ENCODE results near the gene MANEA. TPM values are rescaled to one million over a fixed set of nuclear protein-coding genes. Genes with fewer than 3 reads are reported as not detected.

The MANEA gene
- total RNA-seq, result 23.1 and 26.8 TPM in 2 replicates

GRCh38 chr6:95577304-95578105 is at the start of gene MANEA:
TSS of gene MANEA (plus strand) at chr6:95577535. CDS start at chr6:95586440, 8,905 bp downstream.
- peaks cover 46% of the 10 kb centered on the region for H3K4me1 Mint-ChIP-seq (ENCODE audit: low read depth)
- intact Hi-C loops (cut with micrococcal nuclease), result loop anchor here (1.0 to 5.0 kb wide), 5 partner anchors 11 to 1706 kb away; partner anchors contain the start of genes GPR63, MMS22L and UFL1
- H3K9me3 Mint-ChIP-seq, result no peaks in the 10 kb centered on the region
- H3K27ac Mint-ChIP-seq, result peak within 1 kb of the TSS; percentile 98
- peaks cover 1% of the 10 kb centered on the region for H3K27me3 Mint-ChIP-seq (ENCODE audit: insufficient read depth)
- peak; percentile 77 for DNase-seq (ENCODE audit: low spot score)
- peaks cover 11% of the 10 kb centered on the region for H3K36me3 Mint-ChIP-seq (ENCODE audit: low read depth)
- peak within 1 kb of the TSS; percentile 91 for H3K4me3 Mint-ChIP-seq

DNA sequence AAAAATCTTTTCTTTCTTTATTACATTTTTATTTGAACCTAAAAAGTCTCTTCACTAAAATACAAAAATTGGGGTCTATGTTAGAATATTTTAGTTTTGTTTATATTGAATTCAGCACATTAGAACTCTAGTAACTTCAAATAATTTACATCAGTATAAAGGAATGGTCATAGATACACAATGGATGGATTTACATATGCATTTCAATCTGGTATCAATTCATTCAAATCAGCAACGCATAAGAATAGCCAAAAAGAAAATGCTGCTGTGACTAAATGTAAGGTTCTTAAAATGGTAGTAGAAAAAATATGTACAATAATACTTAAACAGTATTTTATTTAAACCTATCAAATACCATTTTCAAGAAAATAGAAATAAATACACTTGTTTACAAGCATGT is 47.6 kb upstream of the MANEA start:
- Mint-ChIP-seq H3K4me3 (no peak overlapping the region), H3K4me1 (ENCODE audit: low read depth) (no peaks in the 10 kb centered on the region), H3K27me3 (ENCODE audit: insufficient read depth) (peaks cover 2% of the 10 kb centered on the region), H3K27ac (no peak overlapping the region), H3K9me3 (no peaks in the 10 kb centered on the region), H3K36me3 (ENCODE audit: low read depth) (no peaks in the 10 kb centered on the region)
- intact Hi-C loops (cut with micrococcal nuclease), result no loop called here
- DNase-seq (ENCODE audit: low spot score), result no peak

GRCh38 chr6:95530176-95530819 is 47.0 kb upstream of the MANEA start:
- no peaks in the 10 kb centered on the region for H3K9me3 Mint-ChIP-seq
- H3K36me3 Mint-ChIP-seq (ENCODE audit: low read depth), result no peaks in the 10 kb centered on the region
- no peak overlapping the region for H3K27ac Mint-ChIP-seq
- intact Hi-C loops (cut with micrococcal nuclease), result no loop called here
- no peak for DNase-seq (ENCODE audit: low spot score)
- H3K4me3 Mint-ChIP-seq, result no peak overlapping the region
- no peaks in the 10 kb centered on the region for H3K4me1 Mint-ChIP-seq (ENCODE audit: low read depth)
- H3K27me3 Mint-ChIP-seq (ENCODE audit: insufficient read depth), result peaks cover 2% of the 10 kb centered on the region

DNA sequence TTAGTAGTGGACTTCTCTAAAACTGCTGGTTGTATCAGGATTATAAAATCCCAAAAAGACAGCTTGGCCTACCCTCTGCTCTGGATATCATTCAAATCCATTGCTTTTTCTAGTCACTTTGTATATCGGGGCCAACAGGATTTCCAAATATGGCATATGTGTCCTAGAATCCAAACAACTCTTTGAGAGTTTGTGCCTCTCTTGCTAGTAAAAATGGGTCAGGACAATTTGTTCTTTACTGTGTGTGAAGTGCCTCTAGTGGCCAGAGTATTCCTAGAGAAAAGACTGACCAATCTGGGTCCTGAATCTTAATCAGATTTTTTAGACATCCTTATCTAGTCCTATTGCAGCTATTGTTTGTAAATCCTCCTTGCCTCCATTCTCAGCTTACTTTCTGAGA is 33.5 kb upstream of the MANEA start:
- H3K27me3 Mint-ChIP-seq (ENCODE audit: insufficient read depth), result no peaks in the 10 kb centered on the region
- no peaks in the 10 kb centered on the region for H3K9me3 Mint-ChIP-seq
- intact Hi-C loops (cut with micrococcal nuclease), result no loop called here
- no peaks in the 10 kb centered on the region for H3K4me1 Mint-ChIP-seq (ENCODE audit: low read depth)
- H3K36me3 Mint-ChIP-seq (ENCODE audit: low read depth), result no peaks in the 10 kb centered on the region
- no peak overlapping the region for H3K4me3 Mint-ChIP-seq
- H3K27ac Mint-ChIP-seq, result no peak overlapping the region
- no peak for DNase-seq (ENCODE audit: low spot score)

- H3K27me3 Mint-ChIP-seq (ENCODE audit: insufficient read depth), result no peaks in the 10 kb centered on the region
- no peak overlapping the region for H3K27ac Mint-ChIP-seq
- H3K36me3 Mint-ChIP-seq (ENCODE audit: low read depth), result no peaks in the 10 kb centered on the region
- H3K4me1 Mint-ChIP-seq (ENCODE audit: low read depth), result no peaks in the 10 kb centered on the region
- H3K4me3 Mint-ChIP-seq, result no peak overlapping the region
- intact Hi-C loops (cut with micrococcal nuclease), result no loop called here
- no peaks in the 10 kb centered on the region for H3K9me3 Mint-ChIP-seq
- no peak for DNase-seq (ENCODE audit: low spot score)
Measured at GRCh38 chr6:95544517-95545225, 32.7 kb upstream of the MANEA start.

GRCh38 chr6:95545226-95545625 is 32.1 kb upstream of the MANEA start:
- H3K4me3 Mint-ChIP-seq, result no peak overlapping the region
- H3K4me1 Mint-ChIP-seq (ENCODE audit: low read depth), result no peaks in the 10 kb centered on the region
- no peaks in the 10 kb centered on the region for H3K27me3 Mint-ChIP-seq (ENCODE audit: insufficient read depth)
- H3K36me3 Mint-ChIP-seq (ENCODE audit: low read depth), result no peaks in the 10 kb centered on the region
- no peaks in the 10 kb centered on the region for H3K9me3 Mint-ChIP-seq
- no peak overlapping the region for H3K27ac Mint-ChIP-seq
- DNase-seq (ENCODE audit: low spot score), result no peak
- intact Hi-C loops (cut with micrococcal nuclease), result no loop called here

- Mint-ChIP-seq H3K4me1 (ENCODE audit: low read depth) (no peaks in the 10 kb centered on the region), H3K4me3 (no peak overlapping the region), H3K9me3 (no peaks in the 10 kb centered on the region), H3K27me3 (ENCODE audit: insufficient read depth) (no peaks in the 10 kb centered on the region), H3K27ac (no peak overlapping the region), H3K36me3 (ENCODE audit: low read depth) (no peaks in the 10 kb centered on the region)
- intact Hi-C loops (cut with micrococcal nuclease), result no loop called here
- DNase-seq (ENCODE audit: low spot score), result no peak
Measured at GRCh38 chr6:95545686-95546085, 31.6 kb upstream of the MANEA start.

GRCh38 chr6:95546148-95546547 is 31.2 kb upstream of the MANEA start:
- no peak overlapping the region for H3K27ac Mint-ChIP-seq

DNA sequence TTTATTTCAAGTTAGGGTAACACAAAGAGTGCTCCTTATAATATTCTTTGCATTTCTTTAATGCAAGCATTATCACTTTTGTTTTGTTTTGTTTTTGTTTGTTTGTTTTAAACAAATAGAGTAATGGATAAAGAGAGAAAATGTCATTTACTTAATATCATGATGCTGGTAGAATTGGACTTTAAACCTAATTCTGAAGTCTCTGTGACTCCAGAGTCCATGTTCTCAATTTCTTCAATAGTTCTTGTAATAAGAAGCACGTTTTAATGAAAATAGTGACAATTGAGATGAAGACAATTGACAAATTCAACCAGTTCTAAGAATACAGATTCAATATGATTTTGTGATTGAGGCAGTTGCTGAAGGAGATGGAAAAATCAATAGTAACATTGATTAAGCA is 30.3 kb upstream of the MANEA start:
- H3K36me3 Mint-ChIP-seq (ENCODE audit: low read depth), result no peaks in the 10 kb centered on the region
- intact Hi-C loops (cut with micrococcal nuclease), result no loop called here
- H3K9me3 Mint-ChIP-seq, result no peaks in the 10 kb centered on the region
- no peaks in the 10 kb centered on the region for H3K27me3 Mint-ChIP-seq (ENCODE audit: insufficient read depth)
- no peak for DNase-seq (ENCODE audit: low spot score)
- H3K4me3 Mint-ChIP-seq, result no peak overlapping the region
- no peak overlapping the region for H3K27ac Mint-ChIP-seq
- H3K4me1 Mint-ChIP-seq (ENCODE audit: low read depth), result no peaks in the 10 kb centered on the region

More at GRCh38 chr6:95546148-95546547, 31.2 kb upstream of the MANEA start:
- Mint-ChIP-seq H3K9me3 (no peaks in the 10 kb centered on the region), H3K36me3 (ENCODE audit: low read depth) (no peaks in the 10 kb centered on the region), H3K27me3 (ENCODE audit: insufficient read depth) (no peaks in the 10 kb centered on the region), H3K4me3 (no peak overlapping the region), H3K4me1 (ENCODE audit: low read depth) (no peaks in the 10 kb centered on the region)
- no peak for DNase-seq (ENCODE audit: low spot score)
- intact Hi-C loops (cut with micrococcal nuclease), result no loop called here

GRCh38 chr6:95548188-95548786 is 29.0 kb upstream of the MANEA start:
- Mint-ChIP-seq H3K9me3 (no peaks in the 10 kb centered on the region), H3K27ac (no peak overlapping the region), H3K4me1 (ENCODE audit: low read depth) (no peaks in the 10 kb centered on the region), H3K4me3 (no peak overlapping the region), H3K27me3 (ENCODE audit: insufficient read depth) (no peaks in the 10 kb centered on the region), H3K36me3 (ENCODE audit: low read depth) (no peaks in the 10 kb centered on the region)
- no peak for DNase-seq (ENCODE audit: low spot score)
- intact Hi-C loops (cut with micrococcal nuclease), result no loop called here

- no peaks in the 10 kb centered on the region for H3K27me3 Mint-ChIP-seq (ENCODE audit: insufficient read depth)
- no peaks in the 10 kb centered on the region for H3K36me3 Mint-ChIP-seq (ENCODE audit: low read depth)
- no peaks in the 10 kb centered on the region for H3K4me1 Mint-ChIP-seq (ENCODE audit: low read depth)
- no peak for DNase-seq (ENCODE audit: low spot score)
- no peak overlapping the region for H3K4me3 Mint-ChIP-seq
- intact Hi-C loops (cut with micrococcal nuclease), result no loop called here
- no peak overlapping the region for H3K27ac Mint-ChIP-seq
- H3K9me3 Mint-ChIP-seq, result peaks cover 5% of the 10 kb centered on the region
Measured at GRCh38 chr6:95551678-95552324, 25.5 kb upstream of the MANEA start.

GRCh38 chr6:95553880-95554279 is 23.5 kb upstream of the MANEA start:
- intact Hi-C loops (cut with micrococcal nuclease), result no loop called here
- Mint-ChIP-seq H3K27me3 (ENCODE audit: insufficient read depth) (no peaks in the 10 kb centered on the region), H3K4me3 (no peak overlapping the region), H3K27ac (no peak overlapping the region), H3K4me1 (ENCODE audit: low read depth) (no peaks in the 10 kb centered on the region), H3K9me3 (peaks cover 5% of the 10 kb centered on the region), H3K36me3 (ENCODE audit: low read depth) (no peaks in the 10 kb centered on the region)
- DNase-seq (ENCODE audit: low spot score), result no peak

Data from activated T-helper 1 cell treated with anti-CD3 and anti-CD28 coated beads, Interleukin-12 subunit alpha, Interleukin-12 subunit beta, Interleukin-2, Interleukin-4 antibody, amounts not matched to agents 30 ng/mL and 10 ng/mL and 1 ng/mL, durations not matched to agents 14 hours and 24 hours and 36 hours (primary cell).